Epidermal melanocyte (primary cell): ENCODE results near the gene MAGEA11.
"Not testable (repeated sequence)": the region's sequence is repeated elsewhere in the genome, so short reads cannot be mapped to it uniquely, and the experiment has no call there.

Experiments used
- DNase-seq: peaks from one replicate; pipeline ENCODE4 v3.0.0; 2011; ENCODE audit warnings: low spot score; ENCODE audit not compliant: insufficient read length

Gene MAGEA11

GRCh38 chrX:149718757-149719156 lies 6.9 kb downstream of the MAGEA11 start:
- DNase-seq, result no peak

GRCh38 chrX:149720021-149720689 lies 8.3 kb downstream of the MAGEA11 start:
- DNase-seq, result no peak

DNA sequence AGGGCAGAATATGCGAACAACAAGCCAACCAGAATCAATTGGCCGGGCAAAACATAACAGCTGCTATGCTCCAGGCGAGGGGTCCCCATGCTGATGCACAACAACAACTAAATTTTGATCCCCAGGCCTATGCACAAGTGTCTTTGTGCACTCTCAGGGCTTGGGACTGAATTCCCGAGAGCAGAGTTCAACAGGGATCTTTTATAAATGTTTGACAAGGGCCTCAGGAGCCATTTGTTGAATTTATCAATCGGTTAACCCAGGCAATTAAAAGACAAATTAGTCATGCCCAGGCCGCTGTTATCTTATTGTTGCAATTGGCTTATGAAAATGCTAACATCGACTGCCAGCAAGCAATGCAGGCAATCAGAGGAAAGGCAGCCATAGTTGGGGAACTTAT lies 9.4 kb downstream of the MAGEA11 start:
- DNase-seq, result not testable (repeated sequence)

DNA sequence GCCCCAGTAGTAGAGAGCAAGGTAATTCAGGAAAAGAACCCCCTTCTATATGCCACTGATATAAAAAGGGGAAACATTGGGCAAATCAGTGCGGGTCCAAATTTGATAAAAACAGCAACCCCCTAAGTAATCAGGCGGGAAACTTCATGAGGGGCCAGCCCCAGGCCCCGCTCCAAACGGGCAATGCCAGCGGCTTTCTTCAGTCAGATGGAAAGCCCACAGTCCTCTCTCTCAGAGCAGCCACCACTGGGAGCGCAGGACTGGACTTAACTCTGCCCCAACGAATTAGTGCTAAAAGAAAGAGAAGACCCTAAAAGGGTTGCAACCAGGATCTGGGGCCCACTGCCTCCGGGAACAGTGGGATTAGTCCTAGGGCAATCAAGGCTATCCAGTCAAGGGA lies 9.9 kb downstream of the MAGEA11 start:
- DNase-seq, result no peak

DNA sequence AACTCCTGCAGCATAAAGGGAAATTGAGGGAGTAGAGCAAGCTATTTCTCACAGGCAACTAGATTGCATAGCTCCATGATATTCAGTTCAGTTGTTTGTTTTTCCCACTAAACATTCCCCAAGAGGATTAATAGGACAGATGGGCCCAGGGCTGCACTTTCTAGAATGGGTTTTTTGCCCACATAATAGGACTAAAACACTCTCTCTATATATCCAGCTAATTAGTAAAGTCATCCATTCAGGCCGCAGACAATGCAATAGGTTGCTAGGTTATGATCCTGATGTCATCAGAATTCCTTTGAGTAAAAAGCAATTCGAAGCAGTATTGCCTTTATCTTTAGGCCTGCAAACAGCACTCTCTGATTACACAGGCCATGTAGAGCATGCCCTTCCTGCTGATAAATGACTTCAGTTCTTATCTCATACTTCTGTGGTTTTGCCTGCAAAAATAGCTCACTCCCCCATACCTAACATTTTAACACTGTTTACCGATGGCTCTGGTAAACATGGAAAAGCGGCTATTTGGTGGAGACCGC lies 11.8 kb downstream of the MAGEA11 start:
- not testable (repeated sequence) for DNase-seq

GRCh38 chrX:149727308-149727707 lies 15.4 kb downstream of the MAGEA11 start:
- not testable (repeated sequence) for DNase-seq

DNA sequence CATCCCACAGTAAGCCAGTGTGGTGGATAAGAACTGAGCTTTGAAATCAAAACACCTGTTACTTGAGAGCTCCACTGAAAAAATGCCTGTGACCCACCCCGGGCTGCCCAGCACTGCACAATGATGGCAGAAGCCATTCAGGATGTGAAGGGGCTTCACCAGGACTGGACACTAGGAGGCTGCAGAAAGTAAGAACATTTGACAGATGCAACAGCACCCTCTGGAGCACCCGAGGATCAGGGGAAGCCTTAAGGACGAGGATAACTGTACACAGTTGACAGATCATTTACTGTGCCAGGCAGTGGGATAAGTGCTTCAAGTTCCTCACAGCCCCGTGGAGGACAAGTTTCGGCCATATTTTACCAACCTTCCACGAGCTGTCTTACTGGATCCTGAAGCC lies 30.4 kb downstream of the MAGEA11 start:
- not testable (repeated sequence) for DNase-seq

DNA sequence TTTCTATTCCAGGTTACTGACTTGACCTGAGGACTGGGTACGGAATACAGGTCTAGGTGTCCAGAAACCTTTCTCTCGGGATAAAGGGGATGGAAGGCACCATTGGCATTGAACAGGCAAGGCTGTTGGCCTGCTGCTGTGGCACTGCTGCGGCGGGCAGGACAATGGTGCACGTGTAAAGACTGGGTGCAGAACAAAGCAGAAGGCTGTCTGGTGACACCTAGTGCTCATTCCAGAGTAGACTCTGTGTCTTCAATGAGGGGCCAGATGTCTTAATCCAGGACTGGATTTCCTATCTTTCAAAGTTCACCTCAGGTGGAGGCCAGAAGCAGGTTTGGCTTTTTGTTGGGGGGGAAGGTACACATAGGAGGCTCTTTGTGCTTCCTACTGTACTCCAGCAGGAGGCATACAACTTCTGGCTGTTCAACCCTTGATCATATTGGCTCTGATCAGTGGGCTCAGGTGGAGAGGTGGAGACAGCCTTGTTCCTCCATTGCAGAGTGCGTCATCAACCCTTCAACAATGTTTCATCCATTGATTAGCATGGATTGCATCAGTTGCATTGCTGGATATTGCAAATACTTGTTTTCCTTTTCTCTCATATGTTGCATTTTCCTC lies 34.6 kb downstream of the MAGEA11 start:
- not testable (repeated sequence) for DNase-seq

DNA sequence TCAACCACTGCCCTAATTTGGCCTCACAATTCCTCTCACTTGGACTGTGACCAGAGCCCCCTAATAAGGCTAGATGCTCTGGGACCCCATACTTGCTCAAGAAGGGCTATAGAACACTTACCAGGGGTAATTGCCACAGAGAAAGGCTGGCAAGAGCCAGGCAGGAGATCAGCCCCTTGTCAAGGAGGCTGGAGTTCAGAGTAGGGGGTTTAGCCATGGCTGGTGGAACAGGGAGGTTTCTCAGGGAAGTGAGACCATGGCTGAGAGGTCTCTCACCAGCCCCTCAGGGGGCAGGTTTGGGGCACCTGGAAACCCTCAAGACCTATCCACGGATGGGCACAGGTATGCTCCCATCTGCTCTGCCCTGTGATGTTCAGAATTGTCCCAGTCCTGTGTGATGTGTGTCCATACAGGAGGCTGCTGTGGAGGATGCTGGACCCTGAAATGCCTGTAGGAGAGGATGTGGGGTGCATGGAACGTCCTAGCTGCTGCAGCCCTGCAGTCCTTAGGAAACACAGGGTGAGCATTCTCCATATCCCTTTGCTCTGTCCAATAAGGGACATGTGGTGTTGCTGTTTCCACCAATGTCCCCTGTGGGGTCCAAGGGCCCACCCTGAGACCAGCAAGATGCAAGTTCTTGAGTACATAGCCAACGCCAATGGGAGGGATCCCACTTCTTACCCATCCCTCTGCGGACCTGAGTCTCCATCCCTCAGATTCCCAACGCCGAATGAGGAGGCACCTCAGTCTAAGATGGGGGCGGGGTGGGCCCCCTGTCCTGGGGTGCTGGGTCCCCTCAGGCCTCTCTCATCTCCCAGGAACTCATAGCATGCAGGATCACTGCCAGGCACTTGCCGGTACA lies 45.6 kb downstream of the MAGEA11 start:
- no peak for DNase-seq

GRCh38 chrX:149758068-149758714 lies 46.3 kb downstream of the MAGEA11 start:
- DNase-seq, result no peak

- DNase-seq, result not testable (repeated sequence)
These were observed 46.8 kb downstream of the MAGEA11 start for GRCh38 chrX:149758715-149759078.

DNA sequence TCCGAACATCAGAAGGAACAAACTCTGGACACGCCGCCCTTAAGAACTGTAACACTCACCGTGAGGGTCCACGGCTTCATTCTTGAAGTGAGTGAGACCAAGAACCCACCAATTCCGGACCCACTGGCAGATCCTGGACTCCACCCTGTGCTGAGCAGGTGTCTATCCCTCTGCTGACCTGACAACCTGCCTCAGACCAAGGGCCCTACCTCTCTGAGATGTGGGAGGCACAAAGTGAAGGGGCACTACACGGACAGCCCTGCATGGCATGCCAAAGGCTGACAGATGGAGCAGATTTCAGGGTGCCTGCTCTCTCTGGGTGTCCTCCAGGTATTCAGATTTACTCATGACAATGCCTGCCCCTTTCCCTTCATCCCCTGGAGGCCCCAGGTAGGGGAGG lies 48.0 kb downstream of the MAGEA11 start:
- DNase-seq, result no peak

- DNase-seq, result no peak
These were observed 49.1 kb downstream of the MAGEA11 start for GRCh38 chrX:149760965-149761364.

- not testable (repeated sequence) for DNase-seq
These were observed 50.2 kb downstream of the MAGEA11 start for GRCh38 chrX:149761858-149762674.

DNA sequence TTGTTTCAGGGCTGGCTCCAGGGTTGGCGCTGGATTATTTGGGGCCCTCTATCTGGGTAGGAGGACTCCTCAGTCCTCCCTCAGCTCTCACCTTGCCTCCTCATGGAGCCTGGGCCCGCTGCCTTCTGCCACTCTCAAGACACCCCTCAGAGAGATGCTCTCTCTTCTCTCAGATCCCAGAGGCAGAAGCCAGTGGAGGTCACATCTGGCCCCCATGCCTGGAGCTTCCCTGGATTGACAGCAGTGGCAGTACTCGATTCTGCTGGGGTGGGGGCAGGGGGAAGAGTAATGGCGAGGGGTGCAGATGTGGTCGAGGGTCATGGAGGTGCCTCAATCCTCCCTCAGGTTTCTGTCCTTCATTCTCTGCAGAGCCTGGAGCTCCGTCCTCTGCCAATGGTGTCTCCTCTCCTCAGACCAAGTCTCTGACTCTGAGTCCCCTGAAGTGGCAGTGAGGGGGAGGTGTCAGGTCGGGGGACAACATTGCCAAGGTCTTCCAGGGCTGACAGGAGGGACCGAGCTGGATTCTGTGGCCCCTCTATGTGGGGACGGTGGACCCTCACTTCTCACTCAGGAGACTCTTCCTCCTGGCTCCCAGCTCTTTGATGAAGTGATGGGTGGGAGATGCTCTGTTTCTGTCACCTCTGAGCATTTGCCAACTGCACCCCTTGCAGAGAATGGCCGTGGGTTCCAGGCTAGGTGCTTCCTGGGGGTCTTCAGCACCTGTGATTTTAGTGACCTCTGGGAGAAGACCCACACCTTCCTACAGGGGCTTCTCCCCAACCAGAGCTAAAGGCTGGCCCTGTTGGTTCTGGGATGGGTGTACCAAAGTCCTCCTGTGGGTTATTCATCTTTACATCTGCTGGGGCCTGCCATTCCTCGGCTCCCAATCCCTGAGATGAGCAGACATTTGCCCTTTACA lies 51.1 kb downstream of the MAGEA11 start:
- DNase-seq, result no peak
